Uterus (tissue), 2 donors: ENCODE measurements around the gene NEDD4L.

Source experiments
- POLR2A ChIP-seq, 2 donors: fragments of 450-650 bp; IDR thresholded peaks; one replicate each; pipeline ENCODE4 v1.6.1; 2016; ENCODE audit warnings: antibody characterized with exemption in 2 of 2, mild to moderate bottlenecking in 1 of 2, moderate library complexity in 1 of 2
- TF ChIP-seq, protein P1 (sequence below), 4 experiments: fragments of 200-600 bp in 2 of 4; fragments of 450-650 bp in 2 of 4; sonication (generic) in 2 of 4; IDR thresholded peaks; one replicate each; pipeline ENCODE4 v1.5.1; 2016 to 2019; ENCODE audit warnings: antibody characterized with exemption in 4 of 4, mild to moderate bottlenecking in 2 of 4, moderate library complexity in 1 of 4

DNA sequence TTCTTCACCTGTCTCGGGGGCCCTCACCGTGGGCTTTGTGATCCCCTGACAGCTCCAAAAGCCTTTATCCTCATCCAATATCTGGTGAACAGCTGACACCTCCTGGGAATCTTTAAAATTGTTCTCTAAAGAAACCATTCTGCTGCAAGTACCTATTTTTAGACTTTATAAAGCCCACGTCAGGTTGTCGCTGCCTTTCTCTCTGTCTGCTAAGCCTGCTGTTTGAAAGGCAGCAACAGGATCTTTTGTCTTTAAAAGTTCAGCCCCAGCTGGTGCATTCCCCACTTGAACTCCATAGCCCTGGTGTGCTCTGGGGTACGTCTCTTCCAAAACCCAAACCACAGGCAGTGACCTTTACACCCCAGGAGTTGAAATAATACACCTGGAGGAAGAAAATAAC is 145.0 kb downstream of the NEDD4L start:
- TF ChIP-seq, protein P1, sequence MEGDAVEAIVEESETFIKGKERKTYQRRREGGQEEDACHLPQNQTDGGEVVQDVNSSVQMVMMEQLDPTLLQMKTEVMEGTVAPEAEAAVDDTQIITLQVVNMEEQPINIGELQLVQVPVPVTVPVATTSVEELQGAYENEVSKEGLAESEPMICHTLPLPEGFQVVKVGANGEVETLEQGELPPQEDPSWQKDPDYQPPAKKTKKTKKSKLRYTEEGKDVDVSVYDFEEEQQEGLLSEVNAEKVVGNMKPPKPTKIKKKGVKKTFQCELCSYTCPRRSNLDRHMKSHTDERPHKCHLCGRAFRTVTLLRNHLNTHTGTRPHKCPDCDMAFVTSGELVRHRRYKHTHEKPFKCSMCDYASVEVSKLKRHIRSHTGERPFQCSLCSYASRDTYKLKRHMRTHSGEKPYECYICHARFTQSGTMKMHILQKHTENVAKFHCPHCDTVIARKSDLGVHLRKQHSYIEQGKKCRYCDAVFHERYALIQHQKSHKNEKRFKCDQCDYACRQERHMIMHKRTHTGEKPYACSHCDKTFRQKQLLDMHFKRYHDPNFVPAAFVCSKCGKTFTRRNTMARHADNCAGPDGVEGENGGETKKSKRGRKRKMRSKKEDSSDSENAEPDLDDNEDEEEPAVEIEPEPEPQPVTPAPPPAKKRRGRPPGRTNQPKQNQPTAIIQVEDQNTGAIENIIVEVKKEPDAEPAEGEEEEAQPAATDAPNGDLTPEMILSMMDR (IDR thresholded peaks at IDR 0.05): no peak
- TF ChIP-seq POLR2A (IDR thresholded peaks at IDR 0.05): no peak
